Measurements from ENCODE around the gene OSBPL10. TPM values are rescaled to one million over a fixed set of nuclear protein-coding genes. Genes with fewer than 3 reads are reported as not detected.

Gene OSBPL10
- total RNA-seq, 1 donor, result 29.0 TPM

DNA sequence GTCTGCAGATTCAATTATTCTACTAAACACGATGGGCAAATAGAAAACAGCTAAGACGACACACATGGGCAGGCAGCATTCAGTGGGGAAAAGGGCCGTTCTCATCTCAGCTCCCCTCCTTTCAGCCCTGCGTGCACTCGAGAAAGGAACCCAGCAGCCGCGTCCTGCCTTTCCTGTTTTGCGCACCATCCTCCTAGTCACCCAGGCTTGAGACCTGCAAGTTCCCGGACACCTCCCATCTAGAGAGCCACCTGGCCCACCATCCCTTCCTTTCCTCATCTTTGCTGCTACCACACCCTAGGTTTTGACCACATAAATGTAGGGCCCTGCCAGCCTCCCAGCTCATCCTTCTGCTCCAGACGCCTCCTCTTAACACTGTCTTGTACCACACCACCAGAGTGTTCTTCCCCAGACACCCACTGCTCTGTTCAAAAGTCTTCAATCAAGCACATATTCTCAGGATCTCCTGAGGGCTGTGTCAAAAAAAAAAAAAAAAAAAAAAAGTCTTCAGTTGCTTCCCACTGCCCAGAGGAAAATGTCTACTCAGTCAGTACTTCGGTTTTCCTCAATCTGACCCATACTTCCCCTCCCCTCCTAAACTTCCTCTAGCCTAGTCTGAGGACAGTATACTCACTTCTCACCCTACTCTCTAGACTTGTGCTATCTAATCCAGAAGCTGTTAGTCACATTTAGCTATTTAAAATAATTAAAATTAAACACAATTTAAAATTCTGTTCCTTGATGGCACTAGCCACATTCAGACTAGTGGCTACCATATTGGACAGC, 266.4 kb downstream of the OSBPL10 start:
- no peaks in the 10 kb centered on the region for H3K27me3 ChIP-seq (ENCODE audit: insufficient read depth, low read length)
- H3K36me3 ChIP-seq (ENCODE audit: insufficient read depth, low read length), result no peaks in the 10 kb centered on the region
- TF ChIP-seq, protein P1, sequence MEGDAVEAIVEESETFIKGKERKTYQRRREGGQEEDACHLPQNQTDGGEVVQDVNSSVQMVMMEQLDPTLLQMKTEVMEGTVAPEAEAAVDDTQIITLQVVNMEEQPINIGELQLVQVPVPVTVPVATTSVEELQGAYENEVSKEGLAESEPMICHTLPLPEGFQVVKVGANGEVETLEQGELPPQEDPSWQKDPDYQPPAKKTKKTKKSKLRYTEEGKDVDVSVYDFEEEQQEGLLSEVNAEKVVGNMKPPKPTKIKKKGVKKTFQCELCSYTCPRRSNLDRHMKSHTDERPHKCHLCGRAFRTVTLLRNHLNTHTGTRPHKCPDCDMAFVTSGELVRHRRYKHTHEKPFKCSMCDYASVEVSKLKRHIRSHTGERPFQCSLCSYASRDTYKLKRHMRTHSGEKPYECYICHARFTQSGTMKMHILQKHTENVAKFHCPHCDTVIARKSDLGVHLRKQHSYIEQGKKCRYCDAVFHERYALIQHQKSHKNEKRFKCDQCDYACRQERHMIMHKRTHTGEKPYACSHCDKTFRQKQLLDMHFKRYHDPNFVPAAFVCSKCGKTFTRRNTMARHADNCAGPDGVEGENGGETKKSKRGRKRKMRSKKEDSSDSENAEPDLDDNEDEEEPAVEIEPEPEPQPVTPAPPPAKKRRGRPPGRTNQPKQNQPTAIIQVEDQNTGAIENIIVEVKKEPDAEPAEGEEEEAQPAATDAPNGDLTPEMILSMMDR (IDR thresholded peaks at IDR 0.05; ENCODE audit: extremely low read depth, low read depth, low read length), result no peak
- H3K4me2 ChIP-seq (ENCODE audit: insufficient read depth, low read length), result no peak overlapping the region
- no peaks in the 10 kb centered on the region for H3K79me2 ChIP-seq (ENCODE audit: insufficient read depth, low read length)
- H3K9me3 ChIP-seq (ENCODE audit: low read depth, low read length), result no peaks in the 10 kb centered on the region
- no peak overlapping the region for H2AFZ ChIP-seq (ENCODE audit: low read length)
- H4K20me1 ChIP-seq (ENCODE audit: insufficient read depth, low read length), result no peaks in the 10 kb centered on the region
- no peak overlapping the region for H3K4me3 ChIP-seq (ENCODE audit: insufficient read depth, low read length)
- no peak for DNase-seq (ENCODE audit: insufficient read length, low spot score, missing footprints)
- no peak overlapping the region for H3K27ac ChIP-seq (ENCODE audit: low read depth, low read length)
- H3K4me1 ChIP-seq (ENCODE audit: insufficient read depth, low read length), result no peaks in the 10 kb centered on the region

DNA sequence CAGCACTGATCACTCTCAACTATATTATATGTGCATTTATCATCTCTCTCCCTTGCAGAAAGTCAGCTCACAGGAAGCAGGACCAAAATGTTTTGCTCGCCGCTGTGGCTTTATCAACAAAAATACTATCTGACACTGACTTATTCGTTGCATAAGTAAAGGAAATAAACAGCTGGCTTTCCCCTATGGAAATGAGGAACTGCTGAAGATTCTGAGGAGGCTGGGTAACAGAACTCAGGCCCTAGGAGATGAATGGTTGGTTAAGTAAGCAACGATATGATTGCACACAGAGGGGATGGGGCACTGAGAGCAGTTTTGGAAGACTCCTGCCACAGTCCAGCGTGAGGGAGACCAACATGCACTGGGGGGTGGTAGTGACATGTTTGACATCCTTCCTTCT, 267.2 kb downstream of the OSBPL10 start:
- Histone ChIP-seq H3K79me2 (ENCODE audit: insufficient read depth, low read length) (no peaks in the 10 kb centered on the region), H3K27ac (ENCODE audit: low read depth, low read length) (no peak overlapping the region), H3K9me3 (ENCODE audit: low read depth, low read length) (no peaks in the 10 kb centered on the region), H3K4me3 (ENCODE audit: insufficient read depth, low read length) (no peak overlapping the region), H4K20me1 (ENCODE audit: insufficient read depth, low read length) (no peaks in the 10 kb centered on the region), H2AFZ (ENCODE audit: low read length) (no peak overlapping the region), H3K4me1 (ENCODE audit: insufficient read depth, low read length) (no peaks in the 10 kb centered on the region), H3K36me3 (ENCODE audit: insufficient read depth, low read length) (no peaks in the 10 kb centered on the region), H3K4me2 (ENCODE audit: insufficient read depth, low read length) (no peak overlapping the region), H3K27me3 (ENCODE audit: insufficient read depth, low read length) (no peaks in the 10 kb centered on the region)
- DNase-seq (ENCODE audit: insufficient read length, low spot score, missing footprints), result no peak
- TF ChIP-seq, protein P1 (IDR thresholded peaks at IDR 0.05; ENCODE audit: extremely low read depth, low read depth, low read length), result no peak

DNA sequence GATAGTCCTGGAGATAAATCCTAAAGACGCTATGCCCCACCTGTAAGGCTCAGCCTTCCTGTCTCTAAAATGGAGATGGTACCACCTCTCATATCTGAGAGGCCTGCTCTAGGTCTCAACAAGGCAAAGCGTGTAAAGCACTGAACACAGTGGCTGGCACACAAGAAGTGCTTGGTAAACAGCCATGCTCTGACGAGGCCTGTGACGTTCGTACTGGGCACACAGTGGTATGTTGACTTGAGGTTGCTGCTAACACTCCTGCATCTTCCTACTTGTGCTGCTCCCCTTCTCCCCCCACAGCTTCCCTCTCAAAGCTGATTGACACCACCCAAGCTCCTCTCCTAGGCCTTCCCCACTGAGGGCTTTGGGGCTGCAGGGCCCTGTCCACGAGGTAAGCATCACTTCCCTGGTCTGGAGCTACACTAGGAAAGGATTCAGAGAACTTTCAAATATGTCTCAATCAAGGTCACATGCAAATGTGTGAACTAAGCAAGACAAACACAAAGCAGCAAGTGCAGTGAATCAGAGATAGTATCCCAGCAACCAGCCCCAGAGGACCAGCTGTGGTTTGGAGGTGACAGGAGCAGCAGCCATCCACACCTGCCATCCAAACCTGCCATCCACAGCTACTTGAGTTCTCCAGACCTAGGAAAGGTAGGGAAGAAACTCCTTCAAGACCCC, 270.8 kb downstream of the OSBPL10 start:
- TF ChIP-seq, protein P1 (IDR thresholded peaks at IDR 0.05; ENCODE audit: extremely low read depth, low read depth, low read length), result no peak
- Histone ChIP-seq H3K27ac (ENCODE audit: low read depth, low read length) (no peak overlapping the region), H3K27me3 (ENCODE audit: insufficient read depth, low read length) (no peaks in the 10 kb centered on the region), H3K36me3 (ENCODE audit: insufficient read depth, low read length) (no peaks in the 10 kb centered on the region), H3K4me1 (ENCODE audit: insufficient read depth, low read length) (peaks cover 8% of the 10 kb centered on the region), H3K9me3 (ENCODE audit: low read depth, low read length) (no peaks in the 10 kb centered on the region), H3K4me2 (ENCODE audit: insufficient read depth, low read length) (no peak overlapping the region), H3K79me2 (ENCODE audit: insufficient read depth, low read length) (no peaks in the 10 kb centered on the region), H3K4me3 (ENCODE audit: insufficient read depth, low read length) (no peak overlapping the region), H2AFZ (ENCODE audit: low read length) (no peak overlapping the region), H4K20me1 (ENCODE audit: insufficient read depth, low read length) (no peaks in the 10 kb centered on the region)
- DNase-seq (ENCODE audit: insufficient read length, low spot score, missing footprints), result no peak

DNA sequence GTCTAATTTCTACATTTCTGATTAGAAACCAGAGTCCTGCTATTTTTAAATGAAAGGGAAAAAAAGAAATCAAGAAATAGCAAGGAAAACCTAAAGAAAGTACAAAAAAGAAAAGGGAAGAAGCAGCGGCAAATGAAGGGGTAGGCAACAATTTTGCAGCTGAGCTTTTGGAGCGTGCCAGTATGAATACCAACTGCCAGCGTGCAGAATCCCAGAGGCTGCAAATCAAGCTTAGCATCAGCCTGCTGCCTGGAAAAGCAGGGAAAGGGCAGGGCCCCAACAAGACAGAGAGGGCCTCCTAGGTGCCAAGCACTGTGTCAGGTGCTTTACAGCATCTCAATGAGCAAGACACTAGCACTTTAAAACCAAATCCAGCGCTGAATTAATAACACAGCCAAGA, 271.5 kb downstream of the OSBPL10 start:
- no peak overlapping the region for H3K4me2 ChIP-seq (ENCODE audit: insufficient read depth, low read length)
- no peak overlapping the region for H3K4me3 ChIP-seq (ENCODE audit: insufficient read depth, low read length)
- H3K4me1 ChIP-seq (ENCODE audit: insufficient read depth, low read length), result peaks cover 15% of the 10 kb centered on the region
- H3K36me3 ChIP-seq (ENCODE audit: insufficient read depth, low read length), result no peaks in the 10 kb centered on the region
- TF ChIP-seq, protein P1 (IDR thresholded peaks at IDR 0.05; ENCODE audit: extremely low read depth, low read depth, low read length), result no peak
- no peaks in the 10 kb centered on the region for H3K9me3 ChIP-seq (ENCODE audit: low read depth, low read length)
- H3K27ac ChIP-seq (ENCODE audit: low read depth, low read length), result no peak overlapping the region
- no peaks in the 10 kb centered on the region for H3K79me2 ChIP-seq (ENCODE audit: insufficient read depth, low read length)
- H2AFZ ChIP-seq (ENCODE audit: low read length), result no peak overlapping the region
- H3K27me3 ChIP-seq (ENCODE audit: insufficient read depth, low read length), result no peaks in the 10 kb centered on the region
- no peak for DNase-seq (ENCODE audit: insufficient read length, low spot score, missing footprints)
- H4K20me1 ChIP-seq (ENCODE audit: insufficient read depth, low read length), result no peaks in the 10 kb centered on the region
